Mesenchymal stem cell (in vitro differentiated cells and primary cell): ENCODE data around the gene CIAO2B.
"Not testable (repeated sequence)": the region's sequence is repeated elsewhere in the genome, so short reads cannot be mapped to it uniquely, and the experiment has no call there.

Experiments
- DNase-seq: peaks from one replicate; pipeline ENCODE4 v3.0.0-alpha.2; 2013
- H2AFZ ChIP-seq: one replicate; pipeline ENCODE4 v1.6.1; 2013; ENCODE audit warnings: low read depth, mild to moderate bottlenecking, control low read depth, inconsistent platforms, low read length, moderate library complexity
- H2AK5ac ChIP-seq: 2 replicates; pipeline ENCODE4 v1.6.1; 2013; ENCODE audit warnings: low read length, moderate library complexity, mild to moderate bottlenecking, inconsistent platforms; ENCODE audit not compliant: severe bottlenecking
- H2BK120ac ChIP-seq: one replicate; pipeline ENCODE4 v1.6.1; 2013; ENCODE audit warnings: low read depth, mild to moderate bottlenecking, inconsistent platforms, low read length, moderate library complexity
- H2BK12ac ChIP-seq, 2 experiments: one replicate each; pipeline ENCODE4 v1.6.1; 2013; ENCODE audit warnings: inconsistent platforms in 2 of 2, low read length in 2 of 2, mild to moderate bottlenecking in 2 of 2, moderate library complexity in 2 of 2, control low read depth in 1 of 2
- H2BK15ac ChIP-seq: one replicate; pipeline ENCODE4 v1.6.1; 2013; ENCODE audit warnings: mild to moderate bottlenecking, low read depth, inconsistent platforms; ENCODE audit not compliant: poor library complexity, severe bottlenecking
- H2BK5ac ChIP-seq: 2 replicates; pipeline ENCODE4 v1.6.1; 2013; ENCODE audit warnings: low read depth, mild to moderate bottlenecking, low read length, control low read depth, inconsistent platforms; ENCODE audit not compliant: poor library complexity, severe bottlenecking
- H3K14ac ChIP-seq, 2 experiments: one replicate each; pipeline ENCODE4 v1.6.1; 2013; ENCODE audit warnings: inconsistent platforms in 2 of 2, low read length in 2 of 2, control low read depth in 1 of 2, mild to moderate bottlenecking in 1 of 2, moderate library complexity in 1 of 2
- H3K18ac ChIP-seq, 2 experiments: one replicate each; pipeline ENCODE4 v1.6.1; 2013; ENCODE audit warnings: inconsistent platforms in 2 of 2, low read length in 2 of 2, control low read depth in 1 of 2, low read depth in 1 of 2, mild to moderate bottlenecking in 1 of 2
- H3K23ac ChIP-seq, 2 experiments: one replicate each; pipeline ENCODE4 v1.6.1; 2013; ENCODE audit warnings: inconsistent platforms in 2 of 2, low read length in 2 of 2, mild to moderate bottlenecking in 2 of 2, moderate library complexity in 2 of 2, control low read depth in 1 of 2
- H3K27ac ChIP-seq: 2 replicates; pipeline ENCODE4 v1.5.1; 2013; ENCODE audit warnings: mild to moderate bottlenecking, moderate library complexity, low read length, control low read depth, inconsistent platforms; ENCODE audit not compliant: poor library complexity, severe bottlenecking
- H3K27me3 ChIP-seq, 2 experiments: 2 replicates each; pipeline versions ENCODE4 v1.6.1 to v1.7.0; 2013; ENCODE audit warnings: low read length in 2 of 2, mild to moderate bottlenecking in 2 of 2, moderate library complexity in 2 of 2, control low read depth in 1 of 2, inconsistent platforms in 1 of 2; ENCODE audit not compliant: control insufficient read depth in 1 of 2, insufficient read depth in 1 of 2
- H3K36me3 ChIP-seq, 2 experiments: 2 replicates each; pipeline versions ENCODE4 v1.6.1 to v1.7.0; 2013; ENCODE audit warnings: low read length in 2 of 2, control low read depth in 1 of 2, inconsistent platforms in 1 of 2, low read depth in 1 of 2, mild to moderate bottlenecking in 1 of 2; ENCODE audit not compliant: insufficient read depth in 2 of 2, control insufficient read depth in 1 of 2
- H3K4ac ChIP-seq, 2 experiments: one replicate each; pipeline ENCODE4 v1.6.1; 2013; ENCODE audit warnings: inconsistent platforms in 2 of 2, low read length in 2 of 2, mild to moderate bottlenecking in 2 of 2, moderate library complexity in 2 of 2, control low read depth in 1 of 2, low read depth in 1 of 2
- H3K4me1 ChIP-seq: 2 replicates; pipeline ENCODE4 v1.6.1; 2013; ENCODE audit warnings: low read depth, low read length, control low read depth; ENCODE audit not compliant: control insufficient read depth, insufficient read depth
- H3K4me2 ChIP-seq: 2 replicates; pipeline ENCODE4 v1.6.1; 2013; ENCODE audit warnings: low read length, mild to moderate bottlenecking, inconsistent platforms; ENCODE audit not compliant: poor library complexity, severe bottlenecking
- H3K4me3 ChIP-seq, 2 experiments: 2 replicates each; pipeline versions ENCODE4 v1.5.1 to v1.7.0; 2013; ENCODE audit warnings: low read length in 2 of 2, mild to moderate bottlenecking in 2 of 2, control low read depth in 1 of 2, low read depth in 1 of 2; ENCODE audit not compliant: insufficient read depth in 1 of 2
- H3K79me1 ChIP-seq: replicated peaks from 2 replicates; pipeline ENCODE4 v1.6.1; 2013; ENCODE audit warnings: mild to moderate bottlenecking, control low read depth, low read length, inconsistent platforms; ENCODE audit not compliant: poor library complexity, severe bottlenecking
- H3K9ac ChIP-seq: 2 replicates; pipeline ENCODE4 v1.7.0; 2013; ENCODE audit warnings: mild to moderate bottlenecking, low read length, moderate library complexity
- H3K9me3 ChIP-seq: 2 replicates; pipeline ENCODE4 v1.7.0; 2013; ENCODE audit warnings: mild to moderate bottlenecking, low read length; ENCODE audit not compliant: control insufficient read depth
- H4K8ac ChIP-seq: one replicate; pipeline ENCODE4 v1.6.1; 2013; ENCODE audit warnings: inconsistent platforms, mild to moderate bottlenecking, low read length, moderate library complexity
- H4K91ac ChIP-seq: one replicate; pipeline ENCODE4 v1.6.1; 2013; ENCODE audit warnings: mild to moderate bottlenecking, low read length, inconsistent platforms
- WGBS: methylation state at CpG from one replicate; pipeline ENCODE4 v1.1.7; 2013; ENCODE audit warnings: mixed read lengths; 5-methylcytosine and 5-hydroxymethylcytosine counted together

Gene CIAO2B

GRCh38 chr16:66977341-66978113 is 43.3 kb upstream of the CIAO2B start:
- H3K4ac ChIP-seq: no peak overlapping the region
- peak overlapping the region; percentile 21 for H2AFZ ChIP-seq
- no peak overlapping the region for H3K18ac ChIP-seq
- H3K27me3 ChIP-seq: peaks cover 0 to 8% of the 10 kb centered on the region in 2 experiments
- DNase-seq: peak; percentile 77
- no peak overlapping the region for H3K4me2 ChIP-seq
- WGBS: 35% methylated on average over 9 of the region's 15 CpGs
- H3K9me3 ChIP-seq: no peaks in the 10 kb centered on the region
- H2BK12ac ChIP-seq: peak overlapping the region in 1 of 2 experiments; percentile 16
- H2BK5ac ChIP-seq: no peak overlapping the region
- H3K4me3 ChIP-seq: no peak overlapping the region
- no peak overlapping the region for H3K27ac ChIP-seq
- no peaks in the 10 kb centered on the region for H3K36me3 ChIP-seq
- H4K91ac ChIP-seq: no peak overlapping the region
- H3K9ac ChIP-seq: no peak overlapping the region
- no peak overlapping the region for H2BK15ac ChIP-seq
- no peak overlapping the region for H2AK5ac ChIP-seq
- H3K14ac ChIP-seq: no peak overlapping the region
- peak overlapping the region; percentile 66 for H4K8ac ChIP-seq
- peaks cover 25% of the 10 kb centered on the region for H3K4me1 ChIP-seq
- H3K23ac ChIP-seq: no peak overlapping the region
- no peak overlapping the region for H2BK120ac ChIP-seq
- H3K79me1 ChIP-seq: no peaks in the 10 kb centered on the region

- H3K18ac ChIP-seq: no peak overlapping the region
- no peak overlapping the region for H3K23ac ChIP-seq
- no peak overlapping the region for H3K4ac ChIP-seq
- no peak overlapping the region for H2AK5ac ChIP-seq
- 29% methylated on average over 13 of the region's 13 CpGs for WGBS
- peaks cover 0 to 8% of the 10 kb centered on the region in 2 experiments for H3K27me3 ChIP-seq
- peaks cover 26% of the 10 kb centered on the region for H3K4me1 ChIP-seq
- H3K4me2 ChIP-seq: no peak overlapping the region
- DNase-seq: peak; percentile 55
- no peak overlapping the region for H4K91ac ChIP-seq
- H2BK15ac ChIP-seq: no peak overlapping the region
- no peak overlapping the region for H2BK12ac ChIP-seq
- no peaks in the 10 kb centered on the region for H3K36me3 ChIP-seq
- H3K14ac ChIP-seq: no peak overlapping the region
- no peak overlapping the region for H3K27ac ChIP-seq
- H3K79me1 ChIP-seq: no peaks in the 10 kb centered on the region
- no peak overlapping the region for H2AFZ ChIP-seq
- H2BK120ac ChIP-seq: no peak overlapping the region
- H3K9me3 ChIP-seq: no peaks in the 10 kb centered on the region
- no peak overlapping the region for H3K9ac ChIP-seq
- no peak overlapping the region for H2BK5ac ChIP-seq
- no peak overlapping the region for H4K8ac ChIP-seq
- H3K4me3 ChIP-seq: no peak overlapping the region
Observed at GRCh38 chr16:66976746-66977145, 42.5 kb upstream of the CIAO2B start.

DNA sequence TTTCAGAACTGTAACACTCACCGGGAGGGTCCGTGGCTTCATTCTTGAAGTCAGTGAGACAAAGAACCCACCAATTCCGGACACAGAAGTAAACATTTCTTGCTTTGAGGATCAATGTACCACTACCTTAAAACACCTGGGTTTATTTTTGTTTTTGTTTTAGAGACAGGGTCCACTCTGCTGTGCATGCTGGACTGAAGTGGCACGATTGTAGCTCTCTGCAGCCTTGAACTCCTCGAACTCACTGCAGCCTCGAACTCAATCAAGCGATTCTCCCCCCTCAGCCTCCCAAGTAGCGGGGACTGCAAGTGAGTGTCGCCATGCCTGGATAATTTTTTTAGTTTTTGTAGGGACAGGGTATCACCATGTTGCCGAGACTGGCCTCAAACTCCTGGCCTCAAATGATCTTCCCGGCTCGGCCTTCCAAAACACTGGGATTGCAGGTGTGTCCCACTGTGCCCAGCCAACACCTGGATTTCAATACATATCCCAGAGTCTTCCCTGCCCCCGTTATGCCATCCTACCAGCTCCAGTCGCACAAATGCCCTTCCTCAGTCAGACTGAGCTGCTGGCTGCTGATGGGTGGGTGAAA is 41.2 kb upstream of the CIAO2B start:
- H2AK5ac ChIP-seq: no peak overlapping the region
- 96% methylated on average over 11 of the region's 14 CpGs for WGBS
- H3K79me1 ChIP-seq: no peaks in the 10 kb centered on the region
- H3K14ac ChIP-seq: no peak overlapping the region
- no peak overlapping the region for H2BK5ac ChIP-seq
- no peak overlapping the region for H3K23ac ChIP-seq
- H2BK120ac ChIP-seq: no peak overlapping the region
- H2BK15ac ChIP-seq: no peak overlapping the region
- H3K18ac ChIP-seq: no peak overlapping the region
- no peak overlapping the region for H4K91ac ChIP-seq
- H3K27me3 ChIP-seq: peaks cover 0 to 8% of the 10 kb centered on the region in 2 experiments
- no peak for DNase-seq
- no peak overlapping the region for H3K27ac ChIP-seq
- no peak overlapping the region for H3K4me2 ChIP-seq
- peaks cover 36% of the 10 kb centered on the region for H3K4me1 ChIP-seq
- no peaks in the 10 kb centered on the region for H3K9me3 ChIP-seq
- no peak overlapping the region for H3K4ac ChIP-seq
- no peak overlapping the region for H3K9ac ChIP-seq
- no peak overlapping the region for H2BK12ac ChIP-seq
- H3K4me3 ChIP-seq: no peak overlapping the region
- no peak overlapping the region for H4K8ac ChIP-seq
- H2AFZ ChIP-seq: no peak overlapping the region
- H3K36me3 ChIP-seq: no peaks in the 10 kb centered on the region

DNA sequence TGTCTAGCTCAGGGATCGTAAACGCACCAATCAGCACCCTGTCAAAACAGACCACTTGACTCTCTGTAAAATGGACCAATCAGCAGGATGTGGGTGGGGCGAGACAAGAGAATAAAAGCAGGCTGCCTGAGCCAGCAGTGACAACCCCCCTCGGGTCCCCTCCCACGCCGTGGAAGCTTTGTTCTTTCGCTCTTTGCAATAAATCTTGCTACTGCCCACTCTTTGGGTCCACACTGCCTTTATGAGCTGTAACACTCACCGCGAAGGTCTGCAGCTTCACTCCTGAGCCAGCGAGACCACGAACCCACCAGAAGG is 40.7 kb upstream of the CIAO2B start:
- H4K8ac ChIP-seq, H2AK5ac ChIP-seq: not testable (repeated sequence)

More for the DNA sequence above, 40.7 kb upstream of the CIAO2B start:
- not testable (repeated sequence) for H3K27ac ChIP-seq, DNase-seq, H3K79me1 ChIP-seq, H3K14ac ChIP-seq, H3K27me3 ChIP-seq, H3K9me3 ChIP-seq, H3K23ac ChIP-seq, H3K9ac ChIP-seq, H4K91ac ChIP-seq, H2BK12ac ChIP-seq, H2BK5ac ChIP-seq, H3K18ac ChIP-seq, H3K4ac ChIP-seq, H2AFZ ChIP-seq, H3K36me3 ChIP-seq, H2BK15ac ChIP-seq, H3K4me3 ChIP-seq, H3K4me2 ChIP-seq, H2BK120ac ChIP-seq
- 81% methylated on average over 11 of the region's 11 CpGs for WGBS
- H3K4me1 ChIP-seq: peaks cover 38% of the 10 kb centered on the region
